Measurements from ENCODE around the gene ATAD3A.
"Not testable (repeated sequence)": the region's sequence is repeated elsewhere in the genome, so short reads cannot be mapped to it uniquely, and the experiment has no call there.

The ATAD3A gene

DNA sequence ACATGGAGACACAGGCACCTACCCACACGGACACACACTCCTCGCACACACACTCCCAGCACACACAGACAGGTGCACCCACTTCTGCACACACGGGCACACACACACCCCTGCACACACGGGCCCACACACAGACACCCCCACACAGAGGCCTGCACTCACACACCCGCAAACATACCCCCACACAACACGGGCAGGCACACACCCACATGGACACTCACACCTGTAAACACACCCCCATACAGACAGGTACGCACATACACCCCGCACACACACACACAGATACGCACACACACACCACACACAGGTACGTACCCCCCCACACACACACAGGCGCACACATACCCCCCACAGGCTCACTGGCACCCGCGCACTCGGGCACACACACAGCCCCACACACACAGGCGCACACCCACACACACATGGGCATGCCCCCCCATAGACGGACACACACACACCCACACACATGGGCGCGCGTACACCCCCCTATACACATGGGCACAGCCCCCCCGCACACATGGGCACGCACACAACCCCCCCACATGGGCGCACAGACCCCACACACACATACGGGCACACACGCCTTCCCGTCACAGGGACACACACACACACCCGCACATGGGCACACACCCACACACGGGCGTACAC lies 6.1 kb downstream of the ATAD3A start:
- Histone ChIP-seq H3K4me3 (ENCODE audit: insufficient read length, low read depth) (no peak overlapping the region), H3K36me3 (ENCODE audit: insufficient read depth, insufficient read length, low read length) (peaks cover 48% of the 10 kb centered on the region), H3K27me3 (ENCODE audit: insufficient read depth, insufficient read length) (no peaks in the 10 kb centered on the region), H3K4me1 (ENCODE audit: insufficient read depth, insufficient read length) (no peaks in the 10 kb centered on the region), H3K9ac (ENCODE audit: insufficient read length, low read depth) (no peak overlapping the region), H3K9me3 (ENCODE audit: insufficient read depth, low read length) (no peaks in the 10 kb centered on the region)
- no peak for TF ChIP-seq YY1 (IDR thresholded peaks at IDR 0.05; ENCODE audit: insufficient read depth, insufficient read length)
- TF ChIP-seq SUZ12 (IDR thresholded peaks at IDR 0.05; ENCODE audit: extremely low read depth, insufficient read depth, insufficient read length), result no peak
- no peak for TF ChIP-seq ZNF274 (IDR thresholded peaks at IDR 0.05; ENCODE audit: low read depth, low read length)
- no peak for DNase-seq (ENCODE audit: low read depth, low spot score)

- peaks cover 53% of the 10 kb centered on the region for H3K36me3 ChIP-seq (ENCODE audit: insufficient read depth, insufficient read length, low read length)
- H3K4me1 ChIP-seq (ENCODE audit: insufficient read depth, insufficient read length); H3K27me3 ChIP-seq (ENCODE audit: insufficient read depth, insufficient read length); DNase-seq (ENCODE audit: low read depth, low spot score); H3K4me3 ChIP-seq (ENCODE audit: insufficient read length, low read depth); H3K9me3 ChIP-seq (ENCODE audit: insufficient read depth, low read length); H3K9ac ChIP-seq (ENCODE audit: insufficient read length, low read depth): not testable (repeated sequence)
Measured at GRCh38 chr1:1518621-1519007, 6.7 kb downstream of the ATAD3A start.

GRCh38 chr1:1519805-1520505 lies 8.0 kb downstream of the ATAD3A start:
- not testable (repeated sequence) for H3K4me1 ChIP-seq (ENCODE audit: insufficient read depth, insufficient read length); H3K9ac ChIP-seq (ENCODE audit: insufficient read length, low read depth); H3K27me3 ChIP-seq (ENCODE audit: insufficient read depth, insufficient read length); H3K9me3 ChIP-seq (ENCODE audit: insufficient read depth, low read length); H3K4me3 ChIP-seq (ENCODE audit: insufficient read length, low read depth); DNase-seq (ENCODE audit: low read depth, low spot score)
- peaks cover 53% of the 10 kb centered on the region for H3K36me3 ChIP-seq (ENCODE audit: insufficient read depth, insufficient read length, low read length)

- no peaks in the 10 kb centered on the region for H3K4me1 ChIP-seq (ENCODE audit: insufficient read depth, insufficient read length)
- no peak overlapping the region for H3K4me3 ChIP-seq (ENCODE audit: insufficient read length, low read depth)
- DNase-seq (ENCODE audit: low read depth, low spot score), result no peak
- H3K9ac ChIP-seq (ENCODE audit: insufficient read length, low read depth), result no peak overlapping the region
- no peaks in the 10 kb centered on the region for H3K27me3 ChIP-seq (ENCODE audit: insufficient read depth, insufficient read length)
- no peaks in the 10 kb centered on the region for H3K9me3 ChIP-seq (ENCODE audit: insufficient read depth, low read length)
- TF ChIP-seq SUZ12 (IDR thresholded peaks at IDR 0.05; ENCODE audit: extremely low read depth, insufficient read depth, insufficient read length) (no peak), YY1 (IDR thresholded peaks at IDR 0.05; ENCODE audit: insufficient read depth, insufficient read length) (no peak), ZNF274 (IDR thresholded peaks at IDR 0.05; ENCODE audit: low read depth, low read length) (no peak)
- peaks cover 53% of the 10 kb centered on the region for H3K36me3 ChIP-seq (ENCODE audit: insufficient read depth, insufficient read length, low read length)
Measured at GRCh38 chr1:1521331-1521730, 9.4 kb downstream of the ATAD3A start.

- H3K36me3 ChIP-seq (ENCODE audit: insufficient read depth, insufficient read length, low read length), result peaks cover 54% of the 10 kb centered on the region
- not testable (repeated sequence) for H3K4me3 ChIP-seq (ENCODE audit: insufficient read length, low read depth); DNase-seq (ENCODE audit: low read depth, low spot score); H3K9ac ChIP-seq (ENCODE audit: insufficient read length, low read depth); H3K4me1 ChIP-seq (ENCODE audit: insufficient read depth, insufficient read length); H3K27me3 ChIP-seq (ENCODE audit: insufficient read depth, insufficient read length); H3K9me3 ChIP-seq (ENCODE audit: insufficient read depth, low read length)
Measured at GRCh38 chr1:1522536-1522935, 10.6 kb downstream of the ATAD3A start.

DNA sequence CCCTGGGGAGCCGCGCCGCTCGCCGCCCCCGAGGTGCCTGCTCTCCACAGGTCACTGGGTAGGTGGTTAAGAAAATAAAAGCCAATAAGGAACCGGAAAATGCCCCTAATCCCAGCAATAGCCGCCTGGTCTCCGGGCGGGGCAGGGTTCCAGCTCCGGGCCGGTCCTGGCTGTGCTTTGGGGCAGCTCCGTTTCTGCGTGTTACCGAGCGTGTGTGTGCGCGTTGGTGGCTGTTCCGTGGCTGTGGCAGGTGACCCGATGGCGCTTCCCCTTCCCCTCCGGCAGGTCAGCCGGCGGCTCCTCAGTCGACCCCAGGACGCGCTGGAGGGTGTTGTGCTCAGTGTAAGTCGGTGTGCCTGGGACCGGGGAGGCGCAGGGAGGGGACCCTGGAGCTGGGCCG lies 11.3 kb downstream of the ATAD3A start:
- H3K9me3 ChIP-seq (ENCODE audit: insufficient read depth, low read length); DNase-seq (ENCODE audit: low read depth, low spot score): not testable (repeated sequence)
- H3K36me3 ChIP-seq (ENCODE audit: insufficient read depth, insufficient read length, low read length), result peaks cover 51% of the 10 kb centered on the region

GRCh38 chr1:1523651-1524050 lies 11.7 kb downstream of the ATAD3A start:
- H3K9ac ChIP-seq (ENCODE audit: insufficient read length, low read depth); H3K9me3 ChIP-seq (ENCODE audit: insufficient read depth, low read length); DNase-seq (ENCODE audit: low read depth, low spot score); H3K4me1 ChIP-seq (ENCODE audit: insufficient read depth, insufficient read length); H3K27me3 ChIP-seq (ENCODE audit: insufficient read depth, insufficient read length); H3K4me3 ChIP-seq (ENCODE audit: insufficient read length, low read depth): not testable (repeated sequence)
- H3K36me3 ChIP-seq (ENCODE audit: insufficient read depth, insufficient read length, low read length), result peaks cover 52% of the 10 kb centered on the region

More for the DNA sequence above, 11.3 kb downstream of the ATAD3A start:
- not testable (repeated sequence) for H3K9ac ChIP-seq (ENCODE audit: insufficient read length, low read depth); H3K4me1 ChIP-seq (ENCODE audit: insufficient read depth, insufficient read length); H3K4me3 ChIP-seq (ENCODE audit: insufficient read length, low read depth); H3K27me3 ChIP-seq (ENCODE audit: insufficient read depth, insufficient read length)

- not testable (repeated sequence) for H3K27me3 ChIP-seq (ENCODE audit: insufficient read depth, insufficient read length); H3K4me3 ChIP-seq (ENCODE audit: insufficient read length, low read depth); H3K9ac ChIP-seq (ENCODE audit: insufficient read length, low read depth); H3K4me1 ChIP-seq (ENCODE audit: insufficient read depth, insufficient read length); H3K9me3 ChIP-seq (ENCODE audit: insufficient read depth, low read length); DNase-seq (ENCODE audit: low read depth, low spot score)
- peaks cover 61% of the 10 kb centered on the region for H3K36me3 ChIP-seq (ENCODE audit: insufficient read depth, insufficient read length, low read length)
Measured at GRCh38 chr1:1524750-1525383, 12.9 kb downstream of the ATAD3A start.

GRCh38 chr1:1526476-1526875 lies 14.5 kb downstream of the ATAD3A start:
- peaks cover 53% of the 10 kb centered on the region for H3K36me3 ChIP-seq (ENCODE audit: insufficient read depth, insufficient read length, low read length)
- not testable (repeated sequence) for H3K27me3 ChIP-seq (ENCODE audit: insufficient read depth, insufficient read length); H3K4me1 ChIP-seq (ENCODE audit: insufficient read depth, insufficient read length); H3K9me3 ChIP-seq (ENCODE audit: insufficient read depth, low read length); H3K4me3 ChIP-seq (ENCODE audit: insufficient read length, low read depth); DNase-seq (ENCODE audit: low read depth, low spot score); H3K9ac ChIP-seq (ENCODE audit: insufficient read length, low read depth)

Measured in NT2/D1 (cell line).